ENCODE results near the gene CNPY3.

- no peak for TF ChIP-seq POLR2A (IDR thresholded peaks at IDR 0.05)
- TF ChIP-seq, protein P1, sequence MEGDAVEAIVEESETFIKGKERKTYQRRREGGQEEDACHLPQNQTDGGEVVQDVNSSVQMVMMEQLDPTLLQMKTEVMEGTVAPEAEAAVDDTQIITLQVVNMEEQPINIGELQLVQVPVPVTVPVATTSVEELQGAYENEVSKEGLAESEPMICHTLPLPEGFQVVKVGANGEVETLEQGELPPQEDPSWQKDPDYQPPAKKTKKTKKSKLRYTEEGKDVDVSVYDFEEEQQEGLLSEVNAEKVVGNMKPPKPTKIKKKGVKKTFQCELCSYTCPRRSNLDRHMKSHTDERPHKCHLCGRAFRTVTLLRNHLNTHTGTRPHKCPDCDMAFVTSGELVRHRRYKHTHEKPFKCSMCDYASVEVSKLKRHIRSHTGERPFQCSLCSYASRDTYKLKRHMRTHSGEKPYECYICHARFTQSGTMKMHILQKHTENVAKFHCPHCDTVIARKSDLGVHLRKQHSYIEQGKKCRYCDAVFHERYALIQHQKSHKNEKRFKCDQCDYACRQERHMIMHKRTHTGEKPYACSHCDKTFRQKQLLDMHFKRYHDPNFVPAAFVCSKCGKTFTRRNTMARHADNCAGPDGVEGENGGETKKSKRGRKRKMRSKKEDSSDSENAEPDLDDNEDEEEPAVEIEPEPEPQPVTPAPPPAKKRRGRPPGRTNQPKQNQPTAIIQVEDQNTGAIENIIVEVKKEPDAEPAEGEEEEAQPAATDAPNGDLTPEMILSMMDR (IDR thresholded peaks at IDR 0.05 in 8 of 11, conservative IDR thresholded peaks at IDR 0.05 in 3 of 11), result no peak
- no peak for TF ChIP-seq POLR2AphosphoS5 (IDR thresholded peaks at IDR 0.05)
Measured at GRCh38 chr6:42969934-42970333, 40.7 kb downstream of the CNPY3 start.

All from spleen (tissue), 7 donors.